ENCODE measurements around the gene GMPS.
"Not testable (repeated sequence)": the region's sequence is repeated elsewhere in the genome, so short reads cannot be mapped to it uniquely, and the experiment has no call there.

GMPS gene

DNA sequence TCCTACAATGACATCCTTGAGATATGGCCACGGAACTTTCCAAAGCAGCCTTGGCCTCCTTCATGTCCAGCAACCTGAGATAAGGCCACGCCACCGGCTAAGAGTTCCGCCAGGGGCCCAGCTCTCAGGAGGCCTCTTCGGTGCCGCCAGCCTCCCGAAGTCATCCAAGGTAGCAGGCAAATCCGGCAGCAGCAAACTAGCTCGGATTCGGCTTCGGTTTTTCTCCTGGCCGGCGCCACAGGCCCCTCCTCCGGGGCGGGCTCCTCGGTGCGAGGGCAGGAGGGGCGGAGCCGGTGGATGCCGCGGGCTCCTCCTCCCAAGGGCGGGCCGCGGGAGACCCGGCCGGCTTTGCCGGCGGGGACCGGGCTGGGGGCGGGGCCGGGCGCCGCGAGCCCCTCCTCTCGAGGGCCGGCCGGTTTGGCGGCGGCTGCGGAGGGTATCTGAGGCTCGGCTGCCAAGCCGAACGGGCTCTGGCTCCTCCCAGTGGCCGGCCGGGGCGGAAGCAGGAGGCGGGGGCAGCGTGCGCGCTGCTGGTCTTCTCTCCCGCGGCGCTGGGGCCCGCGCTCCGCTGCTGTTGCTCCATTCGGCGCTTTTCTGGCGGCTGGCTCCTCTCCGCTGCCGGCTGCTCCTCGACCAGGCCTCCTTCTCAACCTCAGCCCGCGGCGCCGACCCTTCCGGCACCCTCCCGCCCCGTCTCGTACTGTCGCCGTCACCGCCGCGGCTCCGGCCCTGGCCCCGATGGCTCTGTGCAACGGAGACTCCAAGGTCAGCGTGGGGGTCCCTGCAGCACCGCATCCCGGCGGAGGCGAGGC is at the start of gene GMPS:
TSS of gene GMPS (plus strand) at position 518 of the 812 bp plus-strand sequence. CDS start at position 739, 221 bp downstream.
- peak; percentile 93 for DNase-seq

DNA sequence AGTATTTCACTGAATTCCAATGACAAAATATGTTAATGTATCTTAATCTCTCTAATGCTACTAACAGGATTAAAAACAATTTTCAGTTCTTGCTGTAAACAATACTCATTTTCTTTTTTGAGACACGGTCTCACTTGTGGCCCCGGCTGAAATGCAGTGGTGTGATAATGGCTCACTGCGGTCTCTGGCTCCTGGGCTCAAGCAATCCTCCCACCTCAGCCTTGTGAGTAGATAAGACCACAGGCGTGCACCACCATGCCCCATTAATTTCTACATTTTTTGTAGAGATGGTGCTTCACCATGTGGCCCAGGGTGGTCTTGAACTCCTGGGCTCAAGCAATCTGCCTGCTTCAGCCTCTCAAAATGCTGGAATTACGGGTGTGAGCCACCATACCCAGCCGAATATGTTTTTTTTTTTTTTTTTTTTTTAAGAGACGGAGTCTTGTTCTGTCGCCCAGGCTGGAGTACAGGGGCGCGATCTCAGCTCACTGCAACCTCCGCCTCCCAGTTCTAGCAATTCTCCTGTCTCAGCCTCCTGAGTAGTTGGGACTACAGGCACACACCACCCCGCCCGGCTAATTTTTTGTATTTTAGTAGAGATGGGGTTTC is 41.9 kb upstream of the GMPS start:
- not testable (repeated sequence) for DNase-seq

DNA sequence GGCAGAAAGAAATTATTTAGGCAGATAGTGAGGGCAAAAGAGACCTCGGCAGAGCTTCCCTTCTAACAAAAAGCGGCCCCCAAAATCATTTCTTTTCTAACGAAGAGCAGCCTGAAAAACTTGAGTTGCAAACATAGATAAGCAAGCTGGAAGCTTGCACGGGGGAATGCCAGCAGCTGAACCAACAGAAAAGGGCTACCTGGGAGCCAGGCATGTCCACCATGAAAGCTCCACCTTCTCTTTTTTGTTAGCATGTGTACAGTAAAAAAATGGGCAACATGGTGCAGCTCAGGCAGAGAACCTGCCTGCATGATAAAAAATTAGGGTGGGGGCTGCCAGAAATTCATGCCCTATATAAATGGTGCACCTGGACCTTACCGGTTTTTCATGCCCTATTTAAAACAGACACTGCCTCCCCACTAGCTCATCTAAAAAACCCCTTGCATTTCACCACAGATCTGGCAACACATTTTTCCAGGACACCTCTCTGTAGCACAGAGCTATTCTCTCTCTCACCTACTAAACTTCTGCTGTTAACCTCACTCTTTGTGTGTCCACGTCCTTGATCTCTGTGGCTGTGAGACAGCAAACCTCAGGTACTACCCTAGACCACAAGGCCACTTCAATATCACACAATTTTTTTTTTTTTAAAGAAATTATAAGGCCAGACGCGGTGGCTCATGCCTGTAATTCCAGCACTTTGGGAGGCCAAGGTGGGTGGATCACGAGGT is 34.9 kb upstream of the GMPS start:
- no peak for DNase-seq

DNA sequence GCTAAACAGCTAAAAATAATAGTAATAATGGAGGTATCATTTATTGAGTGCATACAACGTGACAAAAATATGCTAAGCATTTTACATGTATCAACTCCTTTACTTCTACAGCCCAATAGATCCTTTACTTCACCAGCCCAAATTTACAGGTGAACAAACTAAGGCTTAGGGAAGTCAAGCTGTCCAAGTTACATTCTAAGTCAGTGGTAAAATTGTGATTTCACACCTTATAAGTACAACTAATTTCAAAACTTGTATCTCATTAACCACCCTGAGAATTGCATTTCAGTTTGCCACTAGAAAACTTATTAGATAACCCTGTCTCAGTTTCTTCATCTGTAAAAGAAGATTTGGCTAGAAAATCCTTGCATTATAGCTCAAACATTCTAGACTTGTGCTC is 26.9 kb upstream of the GMPS start:
- no peak for DNase-seq

DNA sequence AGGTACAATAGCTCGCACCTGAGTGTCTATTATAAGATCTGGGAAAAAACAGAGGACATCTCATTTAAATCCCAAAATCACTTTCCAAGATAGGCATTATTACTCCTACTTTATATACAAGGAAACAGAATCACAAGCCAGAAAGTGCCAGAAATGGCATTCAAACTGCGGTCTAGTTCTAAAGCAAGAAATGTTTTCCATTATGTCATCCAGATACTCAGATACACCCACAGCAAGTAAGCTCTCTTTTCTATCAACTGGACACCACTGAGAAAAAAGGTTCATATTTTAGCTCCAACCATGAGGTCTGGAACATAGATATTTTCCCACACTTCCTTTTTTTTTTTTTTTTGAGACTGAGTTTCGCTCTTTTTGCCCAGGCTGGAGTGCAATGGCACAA is 24.3 kb upstream of the GMPS start:
- DNase-seq: no peak

DNA sequence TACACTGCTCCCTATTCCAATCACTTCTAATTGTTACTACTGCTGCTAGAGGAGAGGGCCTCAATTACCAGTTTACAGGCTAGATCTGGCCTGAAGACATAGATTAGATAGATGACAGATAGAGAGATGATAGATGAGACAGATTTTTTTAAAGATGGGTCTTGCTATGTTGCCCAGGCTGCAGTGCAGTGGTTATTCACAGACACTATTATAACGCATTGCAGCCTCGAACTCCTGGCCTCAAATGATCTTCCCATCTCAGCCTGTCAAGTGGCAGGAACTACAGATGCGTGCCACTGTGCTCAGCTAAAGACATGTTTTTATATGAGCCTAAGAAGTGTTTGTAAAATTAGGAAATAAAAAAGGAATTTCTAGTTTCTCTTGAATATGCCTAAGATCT is 22.5 kb upstream of the GMPS start:
- no peak for DNase-seq

DNA sequence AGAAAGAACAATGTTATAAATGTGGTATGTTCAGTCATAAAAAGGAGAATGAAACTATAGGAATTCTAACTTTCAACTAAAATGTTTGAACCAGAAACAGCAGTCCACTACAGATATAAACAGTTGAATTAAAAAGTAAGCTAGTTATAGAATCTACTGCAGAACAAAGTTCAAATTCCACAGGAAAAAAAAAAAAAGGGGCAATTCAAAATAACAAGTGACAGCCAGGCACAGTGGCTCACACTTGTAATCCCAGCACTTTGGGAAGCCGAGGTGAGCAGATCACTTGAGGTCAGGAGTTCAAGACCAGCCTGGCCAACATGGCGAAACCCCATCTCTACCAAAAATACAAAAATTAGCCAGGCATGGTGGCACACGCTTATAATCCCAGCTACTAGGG is 21.0 kb upstream of the GMPS start:
- not testable (repeated sequence) for DNase-seq

DNA sequence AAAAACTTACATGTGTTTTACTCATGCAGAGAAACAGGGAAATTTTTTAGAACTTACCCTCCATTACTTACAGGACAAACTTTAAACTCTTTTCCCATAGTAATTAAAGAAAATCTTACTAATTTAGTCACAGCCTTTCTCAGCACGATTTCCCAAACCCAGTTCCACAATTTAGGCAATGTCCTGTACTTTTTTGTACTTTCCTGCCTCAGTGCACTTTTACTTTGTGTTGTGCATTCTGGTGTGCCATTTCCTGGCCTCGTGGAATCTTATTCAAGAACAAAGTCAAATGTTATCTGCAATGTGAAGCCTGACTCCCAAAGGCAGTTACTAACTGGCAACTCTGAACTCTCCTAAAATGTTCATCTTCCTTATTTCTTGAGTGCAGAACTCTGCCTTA is 18.1 kb upstream of the GMPS start:
- DNase-seq: no peak

DNA sequence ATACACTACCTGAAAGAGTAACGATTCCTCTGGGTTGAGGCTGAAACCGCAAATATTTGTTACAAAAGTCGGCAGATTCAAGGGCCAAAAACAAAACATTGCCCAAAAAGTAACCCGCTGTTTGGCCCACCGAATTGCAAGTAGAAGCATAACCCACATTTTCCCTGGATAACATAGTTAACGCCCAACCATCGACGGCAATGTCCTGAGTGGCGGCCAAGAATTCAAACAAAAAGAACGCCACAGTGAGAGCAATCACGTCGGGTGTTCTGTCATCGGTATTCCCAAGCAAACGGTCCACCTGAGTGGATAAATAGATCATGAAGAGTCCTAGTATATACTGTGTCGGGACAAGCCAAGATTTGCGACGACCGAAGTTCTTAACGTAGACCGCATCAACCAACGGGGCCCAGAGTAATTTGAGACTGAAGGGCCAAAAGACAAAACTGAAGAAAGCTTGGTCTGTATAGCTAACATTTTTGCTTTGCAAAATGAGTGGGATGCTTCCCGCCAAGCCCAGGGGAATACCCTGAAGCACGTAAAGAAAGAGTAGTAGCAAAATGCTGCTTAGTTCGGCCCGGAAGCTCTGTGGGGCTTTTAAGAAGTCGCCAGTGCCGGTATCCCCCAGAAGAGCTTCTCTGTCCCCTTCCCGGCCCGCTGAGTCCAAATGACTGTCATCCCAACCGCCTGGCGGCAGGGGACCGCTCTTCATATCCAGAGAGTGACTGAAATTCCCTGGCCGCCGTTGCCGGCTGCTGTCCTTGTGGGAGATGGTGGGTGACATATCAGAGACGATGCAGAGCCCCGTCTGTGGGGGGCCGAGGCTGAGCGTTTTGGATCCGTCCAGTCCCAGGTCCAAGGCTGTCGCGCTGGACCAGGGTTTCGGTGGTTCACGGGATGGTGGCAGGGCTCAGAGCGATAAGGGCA is 17.0 kb upstream of the GMPS start:
- DNase-seq: peak; percentile 16

DNA sequence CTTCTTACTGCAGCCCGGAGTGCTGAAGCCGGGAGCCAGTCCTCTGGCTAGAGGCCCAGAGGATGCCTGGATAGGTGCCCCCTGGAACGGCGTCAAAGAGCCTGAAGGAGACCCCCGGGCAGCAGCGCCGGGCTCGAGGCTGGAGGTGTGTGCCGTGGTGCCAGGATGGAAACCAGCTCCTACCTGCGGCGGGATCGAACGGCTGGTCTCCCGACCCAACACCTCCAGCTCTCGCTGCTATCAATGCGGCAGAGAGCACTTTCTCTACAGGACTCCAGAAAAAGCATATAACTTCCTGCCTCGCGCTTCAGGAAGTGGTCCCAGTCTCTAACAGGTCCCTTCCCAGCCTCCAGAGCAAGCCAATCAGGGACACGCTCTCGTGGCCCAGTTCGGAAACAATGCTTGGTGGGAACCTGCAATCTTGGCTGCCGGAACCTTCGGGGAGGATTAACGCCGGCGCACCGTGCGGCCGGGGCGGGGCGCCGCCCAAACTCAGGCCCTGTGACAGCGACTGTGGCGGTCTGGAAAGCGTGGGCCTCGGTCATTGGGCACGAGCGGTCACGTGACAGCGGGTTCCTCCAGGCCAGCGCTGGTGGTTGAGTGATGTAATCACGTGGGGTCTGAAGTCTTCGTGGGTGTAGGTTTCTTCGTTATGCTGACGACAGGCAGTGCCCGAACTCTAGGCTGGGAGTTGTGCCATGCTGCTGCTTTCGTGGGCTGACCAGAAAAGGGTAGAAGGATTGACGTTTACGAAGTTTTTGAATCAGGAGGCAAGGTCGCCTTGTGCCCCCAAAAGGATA is 16.1 kb upstream of the GMPS start, which contains the start of gene SLC33A1:
TSS of gene SLC33A1 (minus strand) at position 287 of the 800 bp plus-strand sequence. CDS start 430 bp downstream, outside the sequence.
- peak; percentile 99 for DNase-seq

DNA sequence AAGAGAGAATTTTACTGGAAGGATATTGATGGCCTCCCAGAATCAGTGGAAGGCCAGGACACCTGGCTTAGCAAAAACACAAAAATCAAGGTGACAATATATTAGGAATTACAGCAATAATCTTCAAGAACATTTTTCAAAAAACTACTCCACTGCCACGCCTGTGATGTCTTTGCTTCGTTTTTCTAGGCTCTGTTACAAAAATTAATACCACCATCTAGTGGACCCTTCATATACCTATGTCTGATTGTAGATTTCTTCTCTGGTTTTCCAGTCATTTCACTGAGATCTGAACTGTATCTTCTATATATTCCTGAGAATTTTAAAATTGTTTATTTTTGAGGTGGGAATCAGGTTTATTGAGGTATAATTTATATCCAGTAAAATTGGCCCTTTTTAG is 10.6 kb upstream of the GMPS start:
- DNase-seq: peak; percentile 44

DNA sequence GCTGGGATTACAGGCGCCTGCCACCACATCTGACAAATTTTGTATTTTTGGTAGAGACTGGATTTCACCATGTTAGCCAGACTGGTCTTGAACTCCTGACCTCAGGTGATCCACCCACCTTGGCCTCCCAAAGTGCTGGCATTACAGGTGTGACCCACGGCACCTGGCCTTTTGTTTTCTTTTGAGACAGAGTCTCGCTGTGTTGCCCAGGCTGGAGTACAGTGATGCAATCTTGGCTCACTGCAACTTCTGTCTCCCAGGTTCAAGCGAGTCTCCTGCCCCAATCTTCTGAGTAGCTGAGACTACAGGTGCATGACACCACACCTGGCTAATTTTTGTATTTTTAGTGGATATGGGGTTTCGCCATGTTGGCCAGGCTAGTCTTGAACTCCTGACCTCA is 10.0 kb upstream of the GMPS start:
- not testable (repeated sequence) for DNase-seq

DNA sequence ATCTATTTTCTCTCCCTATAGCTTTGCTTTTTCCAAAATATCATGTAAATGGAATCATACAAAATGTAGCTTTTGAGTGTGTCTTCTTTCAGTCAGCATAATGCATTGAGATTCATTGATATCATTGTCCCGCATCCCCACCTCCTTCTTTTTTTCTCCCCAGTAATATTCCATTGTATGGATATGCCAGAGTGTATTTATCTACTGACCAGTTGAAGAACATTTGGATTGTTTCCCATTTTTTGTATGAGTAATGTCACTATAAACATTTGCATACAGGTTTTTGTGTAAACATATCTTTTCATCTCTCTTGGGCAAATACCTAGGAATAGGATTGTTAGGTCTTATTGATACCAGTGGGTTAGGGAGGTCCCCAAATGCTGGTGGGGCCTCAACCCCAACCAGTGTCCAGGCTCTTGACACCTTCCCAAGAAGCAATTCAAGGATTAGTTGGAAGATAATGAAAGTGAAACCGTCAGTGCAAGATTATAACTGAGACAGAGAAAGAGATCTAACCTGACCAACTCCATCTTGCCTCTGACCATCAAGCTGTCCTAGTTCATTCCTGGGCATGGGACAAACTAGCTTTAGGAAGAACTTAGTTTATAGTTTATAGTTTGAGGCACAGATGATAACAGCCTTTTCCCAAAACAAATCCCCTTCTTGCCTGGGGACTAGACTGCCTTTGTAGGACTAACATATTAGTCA is 8.8 kb upstream of the GMPS start:
- DNase-seq: no peak

DNA sequence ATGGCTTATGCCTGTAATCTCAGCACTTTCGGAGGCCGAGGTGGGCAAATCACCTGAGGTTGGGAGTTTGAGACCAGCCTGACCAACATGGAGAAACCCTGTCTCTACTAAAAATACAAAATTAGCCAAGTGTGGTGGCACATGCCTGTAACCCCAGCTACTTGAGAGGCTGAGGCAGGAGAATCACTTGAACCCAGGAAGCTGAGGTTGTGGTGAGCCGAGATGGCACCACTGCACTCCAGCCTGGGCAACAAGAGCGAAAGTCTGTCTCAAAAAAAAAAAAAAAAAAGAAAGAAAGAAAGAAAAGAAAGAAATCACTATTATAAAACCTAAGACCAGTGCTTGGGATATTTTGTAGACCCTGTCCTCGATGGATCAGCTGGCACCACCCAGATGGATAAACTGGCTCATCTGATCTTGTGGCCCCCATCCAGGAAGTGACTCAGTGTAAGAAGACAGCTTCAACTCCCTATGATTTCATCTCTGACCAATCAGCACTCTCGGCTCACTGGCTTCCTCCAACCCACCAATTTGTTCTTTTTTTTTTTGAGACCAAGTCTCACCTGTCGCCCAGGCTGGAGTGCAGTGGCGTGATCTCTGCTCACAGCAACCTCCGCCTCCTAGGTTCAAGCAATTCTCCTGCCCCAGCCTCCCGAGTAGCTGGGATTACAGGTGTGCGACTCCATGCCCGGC is 8.0 kb upstream of the GMPS start:
- DNase-seq: peak; percentile 76

DNA sequence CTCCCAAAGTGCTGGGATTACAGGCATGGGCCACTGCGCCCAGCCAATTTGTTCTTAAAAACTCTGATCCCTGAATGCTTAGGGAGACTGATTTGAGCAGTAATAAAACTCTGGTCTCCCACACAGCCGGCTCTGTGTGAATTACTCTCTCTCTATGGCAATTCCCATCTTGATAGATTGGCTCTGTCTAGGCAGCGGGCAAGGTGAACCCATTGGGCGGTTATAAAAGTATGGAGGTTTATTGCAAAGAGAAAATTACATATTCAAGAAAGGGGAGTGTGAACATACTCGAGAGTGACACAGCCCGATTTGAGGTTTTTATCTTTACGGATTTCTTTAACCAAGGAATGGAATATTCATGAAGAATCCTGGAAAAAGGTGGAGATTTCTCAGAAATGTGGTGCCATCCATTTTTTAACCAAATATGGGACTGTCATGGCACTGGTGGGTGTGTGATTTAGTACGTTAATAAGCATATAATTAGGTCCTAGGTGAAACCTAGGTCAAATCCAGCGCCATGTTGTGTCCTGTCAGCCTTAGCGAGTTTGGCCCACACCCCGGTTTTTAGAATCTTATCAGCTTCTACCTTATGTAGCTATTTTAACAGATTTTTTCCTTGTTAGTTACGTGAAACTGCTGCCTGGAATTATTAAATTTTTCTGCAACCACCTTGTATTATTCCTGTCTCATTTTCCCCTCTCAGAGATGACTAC is 7.2 kb upstream of the GMPS start:
- no peak for DNase-seq

DNA sequence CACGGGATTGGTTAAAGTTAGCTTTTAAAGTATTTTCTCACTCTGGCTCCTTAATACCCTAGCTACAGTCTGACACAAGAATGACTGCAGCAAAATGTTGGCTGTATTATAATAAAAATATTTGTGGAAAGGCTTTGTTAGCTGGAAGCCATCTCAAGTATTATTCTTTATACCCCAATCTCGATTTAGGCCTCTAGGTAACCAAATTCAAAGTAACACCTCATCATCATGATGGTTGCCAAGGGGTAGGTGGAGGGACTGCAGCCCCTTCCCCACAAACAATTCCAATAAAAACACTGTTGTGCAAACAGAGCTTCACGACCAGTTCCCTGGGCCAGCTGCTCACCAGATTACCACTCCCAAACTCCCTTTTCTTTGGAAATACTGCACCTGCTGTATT is 759 bp upstream of the GMPS start:
- no peak for DNase-seq

DNA sequence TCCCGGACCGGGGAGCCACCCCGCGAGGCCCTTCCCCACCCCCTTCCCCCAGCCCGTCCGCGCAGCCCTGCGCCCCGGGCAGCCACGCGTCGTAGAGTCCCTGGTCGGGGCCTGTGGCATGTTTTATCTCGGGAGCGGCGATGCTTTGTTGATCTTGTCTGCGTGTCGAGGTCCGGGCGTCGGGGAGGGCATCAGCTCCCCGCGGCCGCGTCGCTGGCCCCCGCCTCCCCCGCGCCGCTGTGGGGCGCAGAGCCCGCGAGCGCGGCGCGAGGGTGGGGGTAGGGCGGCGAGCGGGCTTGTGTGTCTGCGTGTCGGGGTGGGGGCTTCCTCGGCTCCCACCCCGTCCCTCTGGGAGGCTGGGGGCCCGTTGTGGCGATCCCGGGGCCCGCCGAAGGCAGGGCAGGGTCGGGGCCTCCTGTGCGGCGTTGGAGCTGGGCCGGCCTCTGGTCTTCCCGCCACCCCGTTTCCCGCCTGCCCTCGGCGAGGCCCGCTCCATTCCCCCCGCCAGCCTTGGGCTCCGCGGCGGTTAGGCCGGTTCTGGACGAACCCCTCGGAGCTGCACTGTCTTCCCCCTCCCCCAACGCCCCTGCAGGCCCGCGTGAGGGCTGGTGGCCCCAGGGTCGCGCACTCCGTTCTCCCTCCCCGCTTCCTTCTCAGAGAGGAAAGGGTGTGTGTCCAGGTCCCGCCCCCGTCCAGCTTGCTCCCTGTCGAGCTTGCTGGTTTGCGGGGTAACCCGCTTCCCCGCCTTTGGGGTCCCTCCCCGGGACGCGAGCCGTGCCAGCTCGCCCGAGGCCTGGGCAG is 695 bp downstream of the GMPS start:
- DNase-seq: peak; percentile 43

DNA sequence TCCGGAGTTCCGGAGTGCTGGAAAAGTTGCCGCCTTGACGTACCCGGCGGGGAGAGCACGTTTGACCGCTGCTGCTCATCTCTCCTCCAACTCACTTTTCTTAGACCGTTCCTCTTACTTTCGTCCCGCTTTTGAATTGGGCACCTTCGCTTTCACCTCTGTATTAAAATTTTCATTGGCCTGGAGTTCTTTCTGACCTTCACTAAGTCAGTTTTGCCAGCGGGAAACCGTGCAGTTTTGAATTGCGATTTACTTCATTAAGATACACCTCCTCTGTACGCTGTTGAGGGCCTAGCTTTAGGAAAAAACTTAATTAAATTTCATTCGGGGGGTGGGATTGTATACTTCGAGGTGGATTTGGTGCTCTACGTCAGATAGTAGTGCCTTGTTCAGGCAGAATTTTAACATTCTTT is 1.3 kb downstream of the GMPS start:
- no peak for DNase-seq

All from HCEC 1CT (cell line).